ENCODE results near the gene GOLGA8N.

Gene GOLGA8N

DNA sequence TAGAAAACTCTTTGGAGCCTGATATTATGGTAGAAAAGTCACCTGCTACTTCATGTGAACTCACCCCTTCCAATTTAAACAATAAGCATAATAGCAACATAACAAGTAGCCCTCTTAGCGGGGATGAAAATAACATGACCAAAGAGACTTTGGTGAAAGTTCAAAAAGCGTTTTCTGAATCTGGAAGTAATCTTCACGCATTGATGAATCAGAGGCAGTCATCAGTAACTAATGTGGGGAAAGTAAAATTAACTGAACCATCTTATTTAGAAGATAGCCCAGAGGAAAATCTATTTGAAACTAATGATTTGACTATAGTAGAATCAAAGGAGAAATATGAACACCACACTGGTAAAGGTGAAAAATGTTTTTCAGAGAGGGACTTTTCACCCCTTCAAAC lies 43.2 kb downstream of the GOLGA8N start:
- Histone ChIP-seq H3K9ac (ENCODE audit: low read length) (no peak overlapping the region), H3K79me2 (ENCODE audit: insufficient read depth, low read length) (0 out of 2 replicates have a peak, but pooled peaks cover 31% of the 10 kb centered on the region), H3K4me3 (ENCODE audit: insufficient read depth, low read length, poor library complexity, severe bottlenecking) (no peak overlapping the region), H3K27ac (ENCODE audit: low read depth, low read length) (no peak overlapping the region), H3K9me3 (ENCODE audit: insufficient read depth, low read length) (no peaks in the 10 kb centered on the region), H4K20me1 (ENCODE audit: low read depth, low read length) (peaks cover 11% of the 10 kb centered on the region; the same call in 1 of the 2 replicates), H3K9me2 (replicated peaks; ENCODE audit: insufficient read depth, low read length) (no peaks in the 10 kb centered on the region), H3K36me3 (ENCODE audit: low read length) (peaks cover 74% of the 10 kb centered on the region), H3K27me3 (ENCODE audit: low read length) (no peaks in the 10 kb centered on the region), H3F3A (ENCODE audit: insufficient read depth) (peaks cover 46% of the 10 kb centered on the region), H3K4me2 (ENCODE audit: low read depth, low read length, poor library complexity, severe bottlenecking) (no peak overlapping the region), H2AFZ (ENCODE audit: low read depth, low read length, severe bottlenecking) (no peak overlapping the region)
- no peak for TF ChIP-seq EZH2phosphoT487 (conservative IDR thresholded peaks at IDR 0.05; ENCODE audit: low read length)
- TF ChIP-seq, protein P1, sequence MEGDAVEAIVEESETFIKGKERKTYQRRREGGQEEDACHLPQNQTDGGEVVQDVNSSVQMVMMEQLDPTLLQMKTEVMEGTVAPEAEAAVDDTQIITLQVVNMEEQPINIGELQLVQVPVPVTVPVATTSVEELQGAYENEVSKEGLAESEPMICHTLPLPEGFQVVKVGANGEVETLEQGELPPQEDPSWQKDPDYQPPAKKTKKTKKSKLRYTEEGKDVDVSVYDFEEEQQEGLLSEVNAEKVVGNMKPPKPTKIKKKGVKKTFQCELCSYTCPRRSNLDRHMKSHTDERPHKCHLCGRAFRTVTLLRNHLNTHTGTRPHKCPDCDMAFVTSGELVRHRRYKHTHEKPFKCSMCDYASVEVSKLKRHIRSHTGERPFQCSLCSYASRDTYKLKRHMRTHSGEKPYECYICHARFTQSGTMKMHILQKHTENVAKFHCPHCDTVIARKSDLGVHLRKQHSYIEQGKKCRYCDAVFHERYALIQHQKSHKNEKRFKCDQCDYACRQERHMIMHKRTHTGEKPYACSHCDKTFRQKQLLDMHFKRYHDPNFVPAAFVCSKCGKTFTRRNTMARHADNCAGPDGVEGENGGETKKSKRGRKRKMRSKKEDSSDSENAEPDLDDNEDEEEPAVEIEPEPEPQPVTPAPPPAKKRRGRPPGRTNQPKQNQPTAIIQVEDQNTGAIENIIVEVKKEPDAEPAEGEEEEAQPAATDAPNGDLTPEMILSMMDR (IDR thresholded peaks at IDR 0.05; ENCODE audit: insufficient read depth, low read length, poor library complexity, severe bottlenecking): no peak

DNA sequence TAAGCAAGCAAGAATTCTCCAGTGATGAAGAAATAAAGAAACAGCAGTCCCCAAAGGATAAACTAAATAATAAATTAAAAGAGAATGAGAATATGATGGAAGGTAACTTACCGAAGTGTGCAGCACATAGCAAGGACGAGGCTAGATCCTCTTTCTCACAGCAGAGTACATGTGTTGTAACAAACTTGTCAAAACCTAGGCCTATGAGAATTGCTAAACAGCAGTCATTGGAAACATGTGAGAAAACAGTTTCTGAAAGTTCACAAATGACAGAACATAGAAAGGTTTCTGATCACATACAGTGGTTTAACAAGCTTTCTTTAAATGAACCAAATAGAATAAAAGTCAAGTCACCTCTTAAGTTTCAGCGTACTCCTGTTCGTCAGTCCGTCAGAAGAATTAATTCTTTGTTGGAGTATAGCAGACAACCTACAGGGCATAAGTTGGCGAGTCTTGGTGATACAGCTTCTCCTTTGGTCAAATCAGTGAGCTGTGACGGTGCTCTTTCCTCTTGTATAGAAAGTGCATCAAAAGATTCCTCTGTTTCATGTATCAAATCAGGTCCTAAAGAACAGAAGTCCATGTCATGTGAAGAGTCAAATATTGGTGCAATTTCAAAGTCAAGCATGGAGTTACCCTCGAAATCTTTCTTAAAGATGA lies 43.8 kb downstream of the GOLGA8N start:
- Histone ChIP-seq H2AFZ (ENCODE audit: low read depth, low read length, severe bottlenecking) (no peak overlapping the region), H3K9ac (ENCODE audit: low read length) (no peak overlapping the region), H3K36me3 (ENCODE audit: low read length) (peaks cover 74% of the 10 kb centered on the region), H3K27me3 (ENCODE audit: low read length) (no peaks in the 10 kb centered on the region), H3K4me2 (ENCODE audit: low read depth, low read length, poor library complexity, severe bottlenecking) (no peak overlapping the region), H3K9me2 (replicated peaks; ENCODE audit: insufficient read depth, low read length) (no peaks in the 10 kb centered on the region), H3K9me3 (ENCODE audit: insufficient read depth, low read length) (no peaks in the 10 kb centered on the region), H4K20me1 (ENCODE audit: low read depth, low read length) (peaks cover 11% of the 10 kb centered on the region; the same call in 1 of the 2 replicates), H3K27ac (ENCODE audit: low read depth, low read length) (no peak overlapping the region), H3K4me3 (ENCODE audit: insufficient read depth, low read length, poor library complexity, severe bottlenecking) (no peak overlapping the region), H3K79me2 (ENCODE audit: insufficient read depth, low read length) (0 out of 2 replicates have a peak, but pooled peaks cover 31% of the 10 kb centered on the region), H3F3A (ENCODE audit: insufficient read depth) (peaks cover 46% of the 10 kb centered on the region)
- TF ChIP-seq, protein P1 (IDR thresholded peaks at IDR 0.05; ENCODE audit: insufficient read depth, low read length, poor library complexity, severe bottlenecking): no peak
- TF ChIP-seq EZH2phosphoT487 (conservative IDR thresholded peaks at IDR 0.05; ENCODE audit: low read length): no peak

DNA sequence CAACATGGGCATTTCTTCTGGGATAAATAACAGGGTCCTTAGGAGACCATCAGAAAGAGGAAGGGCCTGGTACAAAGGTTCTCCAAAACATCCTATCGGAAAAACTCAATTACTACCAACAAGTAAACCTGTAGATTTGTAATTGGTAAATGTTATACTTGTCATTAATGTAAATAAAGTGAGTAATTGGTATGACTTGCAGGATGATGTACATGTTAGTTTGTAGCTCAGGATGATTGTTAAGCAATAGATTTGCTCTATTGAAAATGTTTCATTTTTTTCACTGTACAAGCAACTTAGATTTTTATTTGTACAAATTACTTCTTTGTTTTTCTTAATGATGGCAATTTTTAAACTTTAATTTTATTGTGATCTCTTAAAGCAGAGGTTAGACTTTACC lies 44.4 kb downstream of the GOLGA8N start:
- no peaks in the 10 kb centered on the region for H3K9me3 ChIP-seq (ENCODE audit: insufficient read depth, low read length)
- no peak for TF ChIP-seq EZH2phosphoT487 (conservative IDR thresholded peaks at IDR 0.05; ENCODE audit: low read length)
- TF ChIP-seq, protein P1 (IDR thresholded peaks at IDR 0.05; ENCODE audit: insufficient read depth, low read length, poor library complexity, severe bottlenecking): no peak
- peaks cover 46% of the 10 kb centered on the region for H3F3A ChIP-seq (ENCODE audit: insufficient read depth)
- H3K27ac ChIP-seq (ENCODE audit: low read depth, low read length): no peak overlapping the region
- H2AFZ ChIP-seq (ENCODE audit: low read depth, low read length, severe bottlenecking): no peak overlapping the region
- no peak overlapping the region for H3K4me2 ChIP-seq (ENCODE audit: low read depth, low read length, poor library complexity, severe bottlenecking)
- H4K20me1 ChIP-seq (ENCODE audit: low read depth, low read length): peaks cover 11% of the 10 kb centered on the region; the same call in 1 of the 2 replicates
- H3K79me2 ChIP-seq (ENCODE audit: insufficient read depth, low read length): 0 out of 2 replicates have a peak, but pooled peaks cover 31% of the 10 kb centered on the region
- no peak overlapping the region for H3K9ac ChIP-seq (ENCODE audit: low read length)
- peaks cover 73% of the 10 kb centered on the region for H3K36me3 ChIP-seq (ENCODE audit: low read length)
- H3K4me3 ChIP-seq (ENCODE audit: insufficient read depth, low read length, poor library complexity, severe bottlenecking): no peak overlapping the region
- H3K27me3 ChIP-seq (ENCODE audit: low read length): no peaks in the 10 kb centered on the region
- H3K9me2 ChIP-seq (replicated peaks; ENCODE audit: insufficient read depth, low read length): no peaks in the 10 kb centered on the region

All from SU-DHL-6 (cell line).